Suppressor macrophage (primary cell): Measurements from ENCODE around the gene RPS6KB2.
A peak's percentile ranks its signal among the peaks of the same experiment; 100 is the strongest.
"Not testable (repeated sequence)": the region's sequence is repeated elsewhere in the genome, so short reads cannot be mapped to it uniquely, and the experiment has no call there.

ENCODE experiments used
- DNase-seq, 4 experiments: peaks; one replicate each; pipeline ENCODE4 v3.0.0-alpha.2; 2020 to 2022

The RPS6KB2 gene

DNA sequence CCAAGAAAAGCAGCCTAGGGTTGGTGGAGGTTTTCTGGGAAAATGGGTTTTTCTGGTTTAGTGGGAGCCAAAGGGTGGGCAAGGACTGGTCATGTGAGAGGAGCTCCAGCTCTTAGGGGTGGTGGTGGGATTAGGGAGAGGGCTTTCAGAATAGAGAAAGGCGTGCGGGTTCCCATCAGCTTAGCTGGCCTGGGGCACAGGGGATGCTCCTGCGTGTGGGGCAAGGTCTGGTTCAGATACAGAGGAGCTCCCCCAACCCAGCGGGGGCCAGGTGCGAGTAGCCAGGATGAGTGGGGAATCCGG lies 40.1 kb downstream of the RPS6KB2 start:
- no peak for DNase-seq

DNA sequence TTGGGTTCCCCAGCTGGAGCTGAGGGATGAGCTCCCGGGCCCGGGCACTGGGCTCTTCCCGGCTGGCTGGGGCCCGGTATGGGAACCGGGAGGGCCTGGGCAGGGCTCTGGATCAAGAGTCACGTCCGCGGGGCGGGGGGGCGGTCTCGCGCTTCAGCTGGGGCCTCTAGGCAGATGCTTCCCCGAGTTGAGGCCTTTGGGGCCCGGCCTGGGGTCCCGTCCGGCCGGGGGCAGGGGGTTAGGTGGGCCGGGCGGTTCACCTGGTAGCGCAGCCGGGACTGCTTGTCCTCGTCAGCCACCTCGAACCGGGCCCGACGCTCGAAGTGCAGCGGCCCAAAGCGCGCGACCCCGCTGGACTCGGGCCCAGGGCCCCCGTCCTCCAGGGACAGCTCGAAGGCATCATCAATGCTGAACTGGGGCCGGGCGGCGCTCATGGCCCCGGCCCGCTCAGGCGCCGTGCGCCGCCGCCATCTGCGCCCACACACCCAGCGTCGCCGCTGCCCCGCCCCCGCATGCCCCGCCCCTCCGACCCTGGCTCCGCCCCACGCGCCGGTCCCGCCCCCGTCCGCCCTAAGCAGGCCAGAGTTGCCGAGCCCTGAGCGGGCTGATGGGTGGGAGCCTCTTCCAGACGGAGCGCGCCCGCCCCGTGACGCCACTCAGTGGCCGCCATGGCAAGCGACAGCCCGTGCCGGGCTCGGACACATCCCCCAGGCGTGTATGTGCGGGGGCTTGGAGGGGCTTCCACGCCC lies 40.6 kb downstream of the RPS6KB2 start, which contains the start of gene TMEM134:
TMEM134 (minus strand) TSS at position 493 of the 749 bp plus-strand sequence; CDS start at position 434, 59 bp downstream.
- DNase-seq = peak; percentile 96 to 99 (median 97)

DNA sequence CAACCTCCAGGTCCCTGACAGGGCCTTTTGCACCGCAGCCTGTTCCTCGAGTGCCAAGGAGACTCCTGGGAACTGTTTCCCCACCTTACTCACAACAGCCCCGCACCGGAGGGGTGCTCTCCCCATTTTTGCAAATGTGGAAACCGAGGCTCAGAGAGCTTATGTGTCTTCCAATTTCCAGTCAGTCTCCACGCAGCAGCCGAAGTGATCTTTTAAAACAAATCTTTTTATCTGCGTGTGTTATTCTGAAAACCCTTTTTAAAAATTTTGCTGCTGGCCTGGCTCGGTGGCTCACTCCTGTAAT lies 41.2 kb downstream of the RPS6KB2 start:
- DNase-seq = no peak

DNA sequence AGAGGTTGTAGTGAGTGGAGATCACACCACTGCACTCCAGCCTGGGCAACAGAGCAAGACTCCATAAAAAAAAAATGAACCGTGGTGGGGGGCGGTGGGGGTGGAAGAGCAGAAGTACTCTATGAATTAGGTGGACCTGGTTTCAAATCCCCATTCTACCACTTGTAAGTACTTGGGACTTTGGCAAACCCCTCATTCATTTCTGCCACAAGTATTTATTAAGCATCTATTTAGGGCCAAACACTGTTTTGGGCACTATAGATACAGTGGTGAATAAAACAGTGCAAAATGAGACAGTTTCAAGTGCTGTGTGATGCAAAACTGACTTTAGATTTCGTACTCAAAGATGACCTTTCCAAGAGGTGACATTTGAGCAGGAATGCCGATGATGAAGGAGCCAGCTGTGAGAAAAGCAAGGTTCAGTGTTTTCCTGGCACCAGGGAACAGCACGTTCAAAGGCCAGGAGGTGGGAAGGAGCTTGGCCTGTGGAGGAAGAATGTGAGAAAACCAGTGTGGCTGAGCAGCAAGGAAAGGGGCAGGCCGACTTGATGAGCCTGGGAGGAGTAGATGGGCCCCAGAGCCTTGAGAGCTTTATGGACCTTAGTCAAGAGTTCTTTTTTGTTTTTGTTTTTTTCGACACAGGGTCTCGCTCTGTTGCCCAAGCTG lies 42.2 kb downstream of the RPS6KB2 start:
- DNase-seq = no peak

DNA sequence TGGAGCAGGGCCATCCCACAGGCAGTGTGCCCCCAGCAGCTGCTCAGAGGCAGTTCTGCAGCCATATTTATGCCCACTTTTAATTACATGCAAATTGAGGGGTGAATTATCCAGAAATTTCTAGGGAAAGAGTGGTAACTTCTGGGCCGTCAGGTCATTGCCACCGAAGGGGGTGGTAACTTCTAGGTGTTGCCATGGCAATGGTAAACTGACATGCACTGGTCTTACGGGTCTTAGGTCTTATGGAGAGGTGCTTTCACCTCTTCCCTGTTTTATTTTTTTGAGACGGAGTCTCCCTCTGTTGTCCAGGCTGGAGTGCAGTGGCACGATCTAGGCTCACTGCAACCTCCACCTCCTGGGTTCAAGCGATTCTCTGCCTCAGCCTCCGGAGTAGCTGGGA lies 44.6 kb downstream of the RPS6KB2 start:
- no peak for DNase-seq

DNA sequence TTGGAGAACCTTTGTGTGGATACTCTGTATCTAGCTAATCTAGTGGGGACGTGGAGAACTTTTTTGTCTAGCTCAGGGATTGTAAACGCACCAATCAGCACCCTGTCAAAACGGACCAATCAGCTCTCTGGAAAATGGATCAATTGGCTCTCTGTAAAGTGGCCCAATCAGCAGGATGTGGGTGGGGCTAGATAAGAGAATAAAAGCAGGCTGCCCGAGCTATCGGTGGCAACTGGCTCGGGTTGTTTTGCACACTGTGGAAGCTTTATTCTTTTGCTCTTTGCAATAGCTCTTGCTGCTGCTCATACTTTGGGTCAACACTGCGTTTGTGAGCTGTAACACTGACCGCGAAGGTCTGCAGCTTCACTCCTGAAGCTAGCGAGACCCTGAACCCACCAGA lies 48.4 kb downstream of the RPS6KB2 start:
- DNase-seq = not testable (repeated sequence)

DNA sequence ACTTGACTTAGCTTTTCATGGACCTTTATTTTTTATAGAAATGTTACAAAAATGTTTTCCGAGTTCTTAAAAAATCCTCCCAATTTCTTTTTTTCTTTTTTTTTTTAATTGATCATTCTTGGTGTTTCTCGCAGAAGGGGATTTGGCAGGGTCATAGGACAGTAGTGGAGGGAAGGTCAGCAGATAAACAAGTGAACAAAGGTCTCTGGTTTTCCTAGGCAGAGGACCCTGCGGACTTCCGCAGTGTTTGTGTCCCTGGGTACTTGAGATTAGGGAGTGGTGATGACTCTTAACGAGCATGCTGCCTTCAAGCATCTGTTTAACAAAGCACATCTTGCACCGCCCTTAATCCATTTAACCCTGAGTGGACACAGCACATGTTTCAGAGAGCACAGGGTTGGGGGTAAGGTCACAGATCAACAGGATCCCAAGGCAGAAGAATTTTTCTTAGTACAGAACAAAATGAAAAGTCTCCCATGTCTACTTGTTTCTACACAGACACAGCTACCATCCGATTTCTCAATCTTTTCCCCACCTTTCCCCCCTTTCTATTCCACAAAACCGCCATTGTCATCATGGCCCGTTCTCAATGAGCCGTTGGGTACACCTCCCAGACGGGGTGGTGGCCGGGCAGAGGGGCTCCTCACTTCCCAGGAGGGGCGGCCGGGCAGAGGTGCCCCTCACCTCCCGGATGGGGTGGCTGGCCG lies 49.2 kb downstream of the RPS6KB2 start:
- not testable (repeated sequence) for DNase-seq

DNA sequence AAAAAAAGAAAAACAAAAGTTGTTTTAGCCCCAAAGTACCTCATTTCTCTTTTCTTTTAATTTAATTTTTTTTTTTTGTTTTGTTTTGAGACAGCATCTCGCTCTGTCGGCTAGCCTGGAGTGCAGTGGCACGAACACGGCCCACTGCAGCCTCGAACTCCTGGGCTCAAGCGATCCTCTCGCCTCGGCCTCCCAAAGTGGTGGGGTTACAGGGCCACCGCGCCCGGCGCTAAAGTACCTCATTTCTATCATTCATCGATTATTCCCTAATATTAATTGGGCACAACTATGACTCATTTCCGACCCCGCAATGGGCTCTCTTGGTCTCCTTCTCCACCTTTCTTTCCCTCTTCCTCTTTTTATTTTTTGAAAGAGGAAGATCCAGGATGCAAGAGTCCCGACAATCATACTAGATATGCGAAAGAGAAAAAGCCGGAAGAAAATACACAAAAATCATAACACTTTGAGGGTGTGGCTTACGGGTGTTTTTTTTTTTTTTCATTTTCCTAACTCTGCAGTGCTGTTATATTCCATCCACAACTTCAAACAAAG lies 54.1 kb downstream of the RPS6KB2 start:
- peak in 3 of 4 experiments; percentile 49 to 85 (median 80) for DNase-seq

DNA sequence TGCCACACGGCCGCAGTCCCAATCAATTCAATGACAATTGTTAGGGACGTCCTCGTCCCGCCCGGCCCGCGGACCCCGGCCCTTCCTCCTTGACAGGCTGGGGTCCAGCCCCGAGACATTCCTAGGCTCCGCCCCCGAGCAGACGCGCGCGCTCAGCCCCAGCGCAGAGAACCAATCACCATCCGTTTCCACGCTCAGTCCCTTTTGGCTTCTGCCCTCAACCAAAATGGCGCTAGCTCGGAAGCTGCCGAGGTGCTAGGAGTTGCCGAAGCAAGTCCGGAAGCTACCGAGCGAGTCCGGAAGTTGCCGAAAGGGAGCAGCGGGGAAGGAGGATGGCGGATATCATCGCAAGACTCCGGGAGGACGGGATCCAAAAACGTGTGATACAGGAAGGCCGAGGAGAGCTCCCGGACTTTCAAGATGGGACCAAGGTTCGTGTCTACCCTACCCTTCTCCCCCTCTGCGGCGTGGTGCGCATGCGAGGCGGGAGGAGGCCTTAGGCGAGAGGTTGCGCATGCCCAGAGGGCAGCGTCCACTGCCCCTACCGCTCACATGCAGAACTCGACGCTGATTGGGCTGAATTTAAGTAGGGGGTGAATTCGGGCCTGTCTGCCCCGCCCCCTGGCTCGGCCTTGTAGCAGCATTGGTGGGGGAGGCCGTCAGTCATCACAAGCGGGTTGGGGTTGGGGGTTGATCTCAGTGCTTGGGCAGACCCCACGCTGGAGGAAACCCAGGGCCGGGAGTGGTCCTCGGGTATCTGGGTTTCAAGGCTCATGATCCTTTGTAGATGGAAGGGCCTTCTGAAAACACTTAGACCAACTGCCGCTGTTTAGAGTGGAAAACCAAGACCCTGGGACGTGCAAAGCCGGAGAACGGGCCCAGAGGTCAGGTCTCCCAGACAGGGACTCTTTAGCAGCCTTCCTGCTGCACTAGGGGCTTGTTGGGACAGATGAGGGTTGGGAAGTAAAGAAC lies 54.8 kb downstream of the RPS6KB2 start, which contains the start of gene AIP:
AIP (plus strand) TSS at position 200 of the 972 bp plus-strand sequence; CDS start at position 333, 133 bp downstream.
- peak; percentile 98 to 99 (median 98) for DNase-seq

DNA sequence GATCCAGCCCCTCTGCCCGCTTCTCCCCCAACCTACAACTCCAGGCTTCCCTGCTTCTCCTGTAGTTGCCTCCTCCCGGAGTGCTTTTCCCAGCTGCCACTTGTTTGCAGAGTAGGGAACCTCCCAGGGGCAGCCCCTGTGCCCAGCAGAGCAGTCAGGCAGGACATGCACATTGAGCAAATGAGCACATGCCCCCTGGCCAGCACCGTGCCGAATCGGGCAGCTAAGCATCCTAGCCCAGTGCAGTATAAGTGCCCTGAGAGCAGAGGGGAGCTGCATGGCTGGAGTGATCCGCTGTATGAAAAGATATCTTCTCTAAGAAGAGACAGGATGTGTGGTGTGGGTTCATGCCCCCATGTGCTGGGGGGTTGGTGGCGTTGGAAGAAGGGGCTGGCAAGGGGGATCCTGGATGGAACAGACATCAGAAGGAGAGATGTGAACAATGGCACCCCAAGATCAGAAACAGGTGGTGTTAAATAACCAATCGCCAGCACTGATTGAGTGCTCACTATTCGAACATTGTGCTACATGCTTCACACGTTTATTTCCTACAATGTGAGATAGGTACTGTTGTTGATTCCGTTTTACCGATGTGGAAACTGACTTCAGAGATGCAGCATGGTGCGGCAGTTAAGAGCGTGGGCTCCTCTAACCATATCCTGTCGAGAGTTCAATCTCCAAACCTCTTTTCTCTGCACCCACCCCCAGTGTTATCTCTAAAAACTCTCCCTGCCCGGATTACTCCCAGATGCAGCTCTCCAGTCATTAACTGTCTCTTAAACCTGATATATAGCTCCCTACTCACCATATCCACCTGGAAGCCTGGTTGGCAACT lies 55.8 kb downstream of the RPS6KB2 start:
- no peak for DNase-seq

DNA sequence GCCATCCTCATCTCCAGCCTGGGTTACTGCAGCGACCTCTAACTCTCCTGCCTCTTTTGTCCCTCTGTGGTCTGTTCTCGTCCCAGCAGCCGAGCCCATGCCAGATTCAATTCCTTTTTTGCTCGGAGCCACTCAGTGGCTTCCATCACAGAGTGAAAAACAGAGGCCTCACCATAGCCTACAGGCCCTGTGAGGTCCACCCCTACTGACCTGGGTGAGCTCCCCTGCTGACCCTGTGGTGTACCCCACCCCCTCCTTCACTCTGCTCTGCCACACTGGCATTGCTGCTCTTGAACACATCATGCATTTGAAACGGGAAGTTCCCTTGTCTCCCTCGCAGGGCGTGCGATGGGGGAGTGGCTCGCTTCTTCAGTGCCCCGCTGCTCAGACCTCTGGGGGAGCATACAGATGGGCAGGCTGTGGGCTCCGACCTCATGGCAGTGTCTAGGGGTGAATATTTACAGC lies 56.6 kb downstream of the RPS6KB2 start:
- DNase-seq = peak; percentile 60 to 78 (median 72)
